Kidney (tissue), 14 donors: ENCODE results near the gene KRT77. TPM values are rescaled to one million over a fixed set of nuclear protein-coding genes. Genes with fewer than 3 reads are reported as not detected.

Source experiments
- DNase-seq, 5 donors: peaks; one replicate each; pipeline ENCODE4 v3.0.0-alpha.2; 2013 to 2020
- FAIRE-seq: peaks from 2 replicates; lab custom pipeline; 2012; peaks lifted over from hg19 to GRCh38; lab: Jason Lieb, UNC
- H3K27ac ChIP-seq, 2 donors: one replicate each; pipeline ENCODE4 v1.7.0; 2013; ENCODE audit warnings: low read depth in 2 of 2, low read length in 2 of 2, inconsistent platforms in 1 of 2
- H3K27me3 ChIP-seq: one replicate; pipeline ENCODE4 v1.7.1; 2013; ENCODE audit warnings: low read length, inconsistent platforms; ENCODE audit not compliant: control insufficient read depth, insufficient read depth
- H3K36me3 ChIP-seq, 3 donors: one replicate each; pipeline versions ENCODE4 v1.7.0 to v1.7.1; 2013; ENCODE audit warnings: low read length in 3 of 3, control low read depth in 1 of 3, inconsistent platforms in 1 of 3; ENCODE audit not compliant: insufficient read depth in 3 of 3, control insufficient read depth in 2 of 3
- H3K4me1 ChIP-seq, 3 donors: one replicate each; pipeline versions ENCODE4 v1.7.0 to v1.7.1; 2013; ENCODE audit warnings: low read length in 3 of 3, inconsistent platforms in 1 of 3, low read depth in 1 of 3; ENCODE audit not compliant: control insufficient read depth in 2 of 3, insufficient read depth in 2 of 3
- H3K4me3 ChIP-seq, 3 donors: one replicate each; pipeline versions ENCODE4 v1.7.0 to v1.8.1; 2013; ENCODE audit warnings: low read length in 3 of 3, control low read depth in 1 of 3, inconsistent platforms in 1 of 3
- H3K9ac ChIP-seq, 3 donors: one replicate each; pipeline versions ENCODE4 v1.7.0 to v1.7.1; 2013; ENCODE audit warnings: low read length in 3 of 3, control low read depth in 1 of 3, inconsistent platforms in 1 of 3
- H3K9me3 ChIP-seq, 3 donors: one replicate each; pipeline versions ENCODE4 v1.7.0 to v1.7.1; 2013; ENCODE audit warnings: low read length in 3 of 3, control low read depth in 1 of 3, inconsistent platforms in 1 of 3; ENCODE audit not compliant: control insufficient read depth in 2 of 3, insufficient read depth in 1 of 3
- CTCF ChIP-seq: IDR thresholded peaks from 3 replicates; pipeline ENCODE4 v1.5.1; 2012; ENCODE audit warnings: mild to moderate bottlenecking, moderate library complexity, borderline replicate concordance; ENCODE audit not compliant: insufficient read depth; ENCODE audit errors: extremely low read depth
- intact Hi-C: fragments of 100-400 bp; cut with DNase I; formaldehyde crosslinking; loops from one replicate; pipeline ENCODE4 v1.11.1; 2022
- polyA plus RNA-seq: library from polyadenylated mRNA; stranded (reverse); fragments of 350-450 nt; fragmentation: Illumina TruSeq; extraction: RNeasy Lipid Tissue Mini Kit (QIAGEN cat#74804); gene quantifications from one replicate; pipeline ENCODE4 v1.2.3, GENCODE V29; 2014; ENCODE audit warnings: low read depth, low replicate concordance; ENCODE audit not compliant: insufficient read depth
- total RNA-seq: library from RNA; stranded (reverse); fragmentation: NEBNext Ultra II Directional; extraction: Animal tissue kit (Norgen Biotek cat#: 25700); gene quantifications from one replicate; pipeline ENCODE4 v1.2.1, GENCODE V29; 2021
- donor health status: control.
- donor health status: control.
- donor health status: control.
- donor health status: control.
- donor health status: control.
- donor health status: DM: yes; HTN: yes; CAD: no.
- donor health status: Normal renal cell carcinoma (clear cell type).

Gene KRT77
- total and polyA plus RNA-seq, 2 donors from 2014 or later: not detected

GRCh38 chr12:52699960-52700359, 3.4 kb downstream of the KRT77 start:
- intact Hi-C loops: no loop called here
- H3K27ac ChIP-seq: no peak overlapping the region
- no peak for TF ChIP-seq CTCF
- FAIRE-seq (no peak), DNase-seq (peak in 1 of 5 donors; percentile 49)
- H3K9me3 ChIP-seq: no peaks in the 10 kb centered on the region
- no peaks in the 10 kb centered on the region for H3K4me1 ChIP-seq
- H3K4me3 ChIP-seq: no peak overlapping the region
- H3K9ac ChIP-seq: no peak overlapping the region
- no peaks in the 10 kb centered on the region for H3K27me3 ChIP-seq
- no peaks in the 10 kb centered on the region for H3K36me3 ChIP-seq

GRCh38 chr12:52699373-52699772, 4.0 kb downstream of the KRT77 start:
- FAIRE-seq: no peak

GRCh38 chr12:52698651-52699340, 4.5 kb downstream of the KRT77 start:
- no peak for DNase-seq

More at GRCh38 chr12:52699373-52699772, 4.0 kb downstream of the KRT77 start:
- no peak for TF ChIP-seq CTCF
- H3K27me3 ChIP-seq: no peaks in the 10 kb centered on the region
- intact Hi-C loops: no loop called here
- no peak overlapping the region for H3K4me3 ChIP-seq
- no peaks in the 10 kb centered on the region for H3K9me3 ChIP-seq
- no peak overlapping the region for H3K9ac ChIP-seq
- H3K36me3 ChIP-seq: no peaks in the 10 kb centered on the region
- H3K27ac ChIP-seq: no peak overlapping the region
- no peak for DNase-seq
- H3K4me1 ChIP-seq: no peaks in the 10 kb centered on the region

More at GRCh38 chr12:52698651-52699340, 4.5 kb downstream of the KRT77 start:
- H3K9ac ChIP-seq: no peak overlapping the region
- no peak for FAIRE-seq
- no peaks in the 10 kb centered on the region for H3K4me1 ChIP-seq
- H3K9me3 ChIP-seq: no peaks in the 10 kb centered on the region
- TF ChIP-seq CTCF: no peak
- no peaks in the 10 kb centered on the region for H3K27me3 ChIP-seq
- H3K4me3 ChIP-seq: no peak overlapping the region
- no peak overlapping the region for H3K27ac ChIP-seq
- intact Hi-C loops: no loop called here
- H3K36me3 ChIP-seq: no peaks in the 10 kb centered on the region
